ENCODE measurements around the gene CLDND2. TPM values are rescaled to one million over a fixed set of nuclear protein-coding genes. Genes with fewer than 3 reads are reported as not detected.

The CLDND2 gene
- total and polyA plus RNA-seq, 10 donors = 0.36 to 4.9 (median 2.5) TPM; not detected in 2

DNA sequence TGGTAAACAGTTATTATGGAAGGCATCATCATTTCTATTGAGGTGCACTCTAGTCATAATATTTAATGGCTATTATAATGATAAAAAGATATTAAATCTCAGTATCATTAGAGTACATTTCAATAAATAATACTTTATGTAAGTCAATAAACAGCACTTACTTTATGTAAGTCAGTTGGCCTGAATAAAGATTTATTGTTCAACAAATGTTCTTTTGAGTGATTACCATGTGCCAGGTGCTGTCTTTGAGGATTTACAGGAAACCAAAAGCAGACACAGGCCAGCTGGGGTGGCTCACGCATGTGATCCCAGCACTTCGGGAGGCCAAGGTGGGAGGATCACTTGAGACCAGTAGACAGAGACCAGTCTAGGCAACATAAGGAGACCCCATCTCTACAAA lies 8.6 kb upstream of the CLDND2 start:
- H3K36me3 ChIP-seq = no peaks in the 10 kb centered on the region
- intact Hi-C loops (cut with DNase I; ENCODE audit: low total_unique reads) = no loop called here
- WGBS, 5 donors = 79 to 88% (median 81%) methylated on average over 2 of the region's 2 CpGs
- H3K4me3 ChIP-seq = no peak overlapping the region
- no peaks in the 10 kb centered on the region for H3K27me3 ChIP-seq (replicated peaks in 1 of 7)
- TF ChIP-seq POLR2A (IDR thresholded peaks at IDR 0.05) (no peak), POLR2AphosphoS5 (IDR thresholded peaks at IDR 0.05) (no peak)
- TF ChIP-seq, protein P1, sequence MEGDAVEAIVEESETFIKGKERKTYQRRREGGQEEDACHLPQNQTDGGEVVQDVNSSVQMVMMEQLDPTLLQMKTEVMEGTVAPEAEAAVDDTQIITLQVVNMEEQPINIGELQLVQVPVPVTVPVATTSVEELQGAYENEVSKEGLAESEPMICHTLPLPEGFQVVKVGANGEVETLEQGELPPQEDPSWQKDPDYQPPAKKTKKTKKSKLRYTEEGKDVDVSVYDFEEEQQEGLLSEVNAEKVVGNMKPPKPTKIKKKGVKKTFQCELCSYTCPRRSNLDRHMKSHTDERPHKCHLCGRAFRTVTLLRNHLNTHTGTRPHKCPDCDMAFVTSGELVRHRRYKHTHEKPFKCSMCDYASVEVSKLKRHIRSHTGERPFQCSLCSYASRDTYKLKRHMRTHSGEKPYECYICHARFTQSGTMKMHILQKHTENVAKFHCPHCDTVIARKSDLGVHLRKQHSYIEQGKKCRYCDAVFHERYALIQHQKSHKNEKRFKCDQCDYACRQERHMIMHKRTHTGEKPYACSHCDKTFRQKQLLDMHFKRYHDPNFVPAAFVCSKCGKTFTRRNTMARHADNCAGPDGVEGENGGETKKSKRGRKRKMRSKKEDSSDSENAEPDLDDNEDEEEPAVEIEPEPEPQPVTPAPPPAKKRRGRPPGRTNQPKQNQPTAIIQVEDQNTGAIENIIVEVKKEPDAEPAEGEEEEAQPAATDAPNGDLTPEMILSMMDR (IDR thresholded peaks at IDR 0.05 in 8 of 11, conservative IDR thresholded peaks at IDR 0.05 in 3 of 11) = no peak
- peaks cover 0 to 42% (median 11%) of the 10 kb centered on the region in 6 donors for H3K4me1 ChIP-seq
- H3K27ac ChIP-seq = no peak overlapping the region
- H3K9me3 ChIP-seq = peaks cover 0 to 18% (median 9%) of the 10 kb centered on the region in 8 donors
- no peak for DNase-seq

DNA sequence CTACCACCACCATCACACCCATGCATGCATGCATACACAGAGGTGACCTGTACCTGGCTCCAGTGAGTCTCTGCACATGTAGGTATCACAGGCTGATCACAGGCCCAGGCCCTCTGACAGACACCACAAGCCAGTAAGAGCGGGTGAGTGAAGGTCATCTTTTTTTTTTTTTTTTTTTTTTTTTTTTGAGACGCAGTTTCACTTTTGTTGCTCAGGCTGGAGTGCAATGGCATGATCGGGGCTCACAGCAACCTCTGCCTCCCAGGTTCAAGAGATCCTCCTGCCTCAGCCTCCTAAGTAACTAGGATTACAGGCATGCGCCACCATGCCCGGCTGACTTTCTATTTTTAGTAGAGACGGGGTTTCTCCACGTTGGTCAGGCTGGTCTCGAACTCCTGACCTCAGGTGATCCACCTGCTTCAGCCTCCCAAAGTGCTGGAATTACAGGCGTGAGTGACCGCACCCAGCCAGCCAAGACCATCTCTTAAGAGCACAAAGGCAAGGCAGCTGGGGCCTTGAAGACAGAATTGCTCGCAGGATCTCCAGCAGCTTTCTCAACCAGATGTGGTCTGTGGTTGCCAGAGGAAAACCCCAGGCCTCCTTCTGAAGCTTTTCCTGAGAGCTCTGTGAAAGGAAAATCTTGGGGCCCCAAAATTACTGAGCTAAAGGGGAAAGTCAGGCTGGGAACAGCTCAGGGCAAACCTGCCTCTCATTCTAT lies 6.9 kb upstream of the CLDND2 start:
- Histone ChIP-seq H3K27ac (peak overlapping the region in 3 of 8 donors; percentile 37 to 55 (median 40)), H3K27me3 (replicated peaks in 1 of 7) (no peaks in the 10 kb centered on the region), H3K9me3 (peaks cover 0 to 4% (median 0%) of the 10 kb centered on the region in 8 donors), H3K4me1 (peaks cover 0 to 60% (median 19%) of the 10 kb centered on the region in 6 donors), H3K4me3 (no peak overlapping the region), H3K36me3 (no peaks in the 10 kb centered on the region)
- DNase-seq = peak; percentile 47
- intact Hi-C loops (cut with DNase I; ENCODE audit: low total_unique reads) = no loop called here
- WGBS, 5 donors = 33 to 41% (median 40%) methylated on average over 10 to 11 of the region's 11 CpGs
- no peak for TF ChIP-seq POLR2A (IDR thresholded peaks at IDR 0.05)
- TF ChIP-seq POLR2AphosphoS5 (IDR thresholded peaks at IDR 0.05) = no peak
- TF ChIP-seq, protein P1 (IDR thresholded peaks at IDR 0.05 in 8 of 11, conservative IDR thresholded peaks at IDR 0.05 in 3 of 11) = no peak

DNA sequence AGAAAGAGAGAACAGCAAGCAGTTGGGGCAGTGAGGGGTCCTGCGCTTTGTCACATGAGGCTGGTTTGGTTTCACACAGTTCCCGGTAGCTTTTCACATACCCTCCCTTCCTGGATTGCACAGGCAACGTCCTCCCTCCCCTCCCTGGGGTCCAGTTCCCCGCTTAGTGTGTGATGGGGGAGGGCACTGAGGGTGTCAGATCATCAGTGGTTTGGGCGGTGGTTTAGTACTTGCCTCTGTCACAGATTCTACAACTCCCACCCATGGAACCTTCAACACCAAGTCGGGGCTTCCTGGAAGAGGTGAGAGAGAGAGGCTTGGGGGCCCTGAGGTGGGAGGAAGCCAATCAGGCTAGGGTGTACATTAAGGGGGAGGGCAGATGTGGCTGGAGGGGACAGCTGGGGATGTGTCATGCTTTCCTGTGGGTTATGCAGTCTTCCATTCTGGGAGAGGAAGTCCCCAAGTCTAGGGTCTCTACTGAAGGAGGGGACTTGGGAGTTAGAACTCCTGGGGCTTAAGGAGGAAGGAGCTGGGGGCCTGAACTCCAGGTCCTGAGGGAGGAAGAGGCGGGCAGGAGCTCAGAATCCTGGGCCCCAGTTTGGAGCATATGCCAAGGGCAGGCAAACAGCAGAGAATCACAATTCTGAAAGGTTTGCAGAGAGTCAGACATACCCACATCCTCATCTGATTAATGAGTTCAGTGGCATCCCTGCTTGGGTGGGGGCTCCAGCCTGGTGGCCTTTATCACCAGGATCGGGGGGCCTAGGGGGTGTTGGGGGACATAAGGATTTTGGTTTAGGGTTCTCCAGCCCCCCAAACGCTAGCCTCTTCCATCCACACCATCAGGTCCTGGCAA lies 4.1 kb upstream of the CLDND2 start, which contains the start of gene NKG7:
TSS of gene NKG7 (minus strand) at position 6 of the 856 bp plus-strand sequence. CDS start 119 bp downstream, outside the sequence.
- peak; percentile 80 for DNase-seq
- 17 to 28% (median 27%) methylated on average over 8 to 9 of the region's 9 CpGs for WGBS, 5 donors
- intact Hi-C loops (cut with DNase I; ENCODE audit: low total_unique reads) = no loop called here

More for the DNA sequence above, 4.1 kb upstream of the CLDND2 start, which contains the start of gene NKG7:
- Histone ChIP-seq H3K9me3 (no peaks in the 10 kb centered on the region), H3K4me3 (peak within 1 kb of the TSS; percentile 16 to 95 (median 32)), H3K4me1 (peaks cover 4 to 88% (median 29%) of the 10 kb centered on the region in 6 donors), H3K36me3 (no peaks in the 10 kb centered on the region), H3K27ac (peak within 1 kb of the TSS; percentile 27 to 97 (median 76)), H3K27me3 (replicated peaks in 1 of 7) (no peaks in the 10 kb centered on the region)
- TF ChIP-seq POLR2A (IDR thresholded peaks at IDR 0.05) (no peak), POLR2AphosphoS5 (IDR thresholded peaks at IDR 0.05) (peak in 2 of 3 donors; percentile 53 to 73)
- TF ChIP-seq, protein P1 (IDR thresholded peaks at IDR 0.05 in 8 of 11, conservative IDR thresholded peaks at IDR 0.05 in 3 of 11) = no peak

Measured in spleen (tissue), 11 donors.